C4-2B (cell line): Measurements from ENCODE around the gene TCP11L1.

Experiments
- H3K27ac ChIP-seq: fragments of 450-650 bp; 2 replicates; pipeline ENCODE4 v1.5.1; 2017
- CTCF ChIP-seq: fragments of 450-650 bp; conservative IDR thresholded peaks from 2 replicates; pipeline ENCODE4 v1.5.1; 2017; ENCODE audit warnings: mild to moderate bottlenecking
- ZFX ChIP-seq: fragments of 450-650 bp; IDR thresholded peaks from 2 replicates; pipeline ENCODE4 v1.6.1; 2017

Gene TCP11L1

GRCh38 chr11:33039274-33040032, at the start of gene TCP11L1:
Gene TCP11L1, plus strand, starts transcription at chr11:33039572. Its CDS starts 4,202 bp downstream, at chr11:33043774.
- peak within 1 kb of the TSS; percentile 86 for H3K27ac ChIP-seq
- no peak for TF ChIP-seq CTCF
- TF ChIP-seq ZFX, result peak; percentile 82

GRCh38 chr11:32990481-32990880, 48.9 kb upstream of the TCP11L1 start:
- TF ChIP-seq ZFX (no peak), CTCF (no peak)
- H3K27ac ChIP-seq, result no peak overlapping the region

- H3K27ac ChIP-seq, result no peak overlapping the region
- no peak for TF ChIP-seq CTCF
- no peak for TF ChIP-seq ZFX
These were observed 47.9 kb upstream of the TCP11L1 start for GRCh38 chr11:32991427-32991826.

GRCh38 chr11:32991898-32992297, 47.5 kb upstream of the TCP11L1 start:
- H3K27ac ChIP-seq, result no peak overlapping the region
- TF ChIP-seq ZFX, result no peak
- no peak for TF ChIP-seq CTCF

- no peak overlapping the region for H3K27ac ChIP-seq
- TF ChIP-seq CTCF, result no peak
- no peak for TF ChIP-seq ZFX
These were observed 39.2 kb upstream of the TCP11L1 start for GRCh38 chr11:33000181-33000580.

- TF ChIP-seq ZFX, result no peak
- no peak for TF ChIP-seq CTCF
- H3K27ac ChIP-seq, result no peak overlapping the region
These were observed 38.1 kb upstream of the TCP11L1 start for GRCh38 chr11:33001281-33001680.

- no peak overlapping the region for H3K27ac ChIP-seq
- TF ChIP-seq CTCF (no peak), ZFX (no peak)
These were observed 37.4 kb upstream of the TCP11L1 start for GRCh38 chr11:33001751-33002542.
